B cell (primary cell): ENCODE data around the gene EPHB6.

Experiments used
- CTCF ChIP-seq: fragments of 200-600 bp; IDR thresholded peaks from one replicate; pipeline ENCODE4 v1.8.0; 2022; ENCODE audit warnings: antibody characterized with exemption, mild to moderate bottlenecking
- EZH2 ChIP-seq: IDR thresholded peaks from 2 replicates; pipeline ENCODE4 v1.6.1; 2012; ENCODE audit warnings: borderline replicate concordance, low read depth, mild to moderate bottlenecking, moderate library complexity, low read length; ENCODE audit not compliant: insufficient read depth, poor library complexity, severe bottlenecking

GRCh38 chr7:142894112-142894984 lies 39.5 kb downstream of the EPHB6 start:
- TF ChIP-seq CTCF (no peak), EZH2 (no peak)
